CD4-positive, alpha-beta T cell treated with Interleukin-21 for 1 hour (primary cell): ENCODE data around the gene ABCA2.

Experiments
- DNase-seq: peaks from one replicate; pipeline ENCODE4 v3.0.0-alpha.2; 2020

ABCA2 gene

GRCh38 chr9:137030538-137031527, 2.8 kb upstream of the ABCA2 start:
- peak; percentile 60 for DNase-seq

- no peak for DNase-seq
Measured at GRCh38 chr9:137030006-137030405, 2.0 kb upstream of the ABCA2 start.

- DNase-seq = peak; percentile 70
Measured at GRCh38 chr9:137029058-137029936, 1.3 kb upstream of the ABCA2 start.

- DNase-seq = peak; percentile 76
Measured at GRCh38 chr9:137028263-137029057, 423 bp upstream of the ABCA2 start.

- no peak for DNase-seq
Measured at GRCh38 chr9:137026828-137027227, 1.2 kb downstream of the ABCA2 start.

- no peak for DNase-seq
Measured at GRCh38 chr9:137026384-137026783, 1.7 kb downstream of the ABCA2 start.

GRCh38 chr9:137025517-137025966, 2.5 kb downstream of the ABCA2 start:
- DNase-seq = peak; percentile 28

- DNase-seq = no peak
Measured at GRCh38 chr9:137023583-137023991, 4.5 kb downstream of the ABCA2 start.

GRCh38 chr9:137023157-137023556, 4.9 kb downstream of the ABCA2 start:
- no peak for DNase-seq

- DNase-seq = no peak
Measured at GRCh38 chr9:137022662-137023008, 5.4 kb downstream of the ABCA2 start.

- DNase-seq = peak; percentile 76
Measured at GRCh38 chr9:137021979-137022661, 5.9 kb downstream of the ABCA2 start.

- no peak for DNase-seq
Measured at GRCh38 chr9:137021568-137021978, 6.5 kb downstream of the ABCA2 start.

GRCh38 chr9:137020771-137021567, 7.1 kb downstream of the ABCA2 start:
- DNase-seq = no peak

- DNase-seq = no peak
Measured at GRCh38 chr9:137019891-137020683, 8.0 kb downstream of the ABCA2 start.

- no peak for DNase-seq
Measured at GRCh38 chr9:137018761-137019559, 9.1 kb downstream of the ABCA2 start.

GRCh38 chr9:137017791-137018497, 10.1 kb downstream of the ABCA2 start:
- no peak for DNase-seq

- no peak for DNase-seq
Measured at GRCh38 chr9:137017071-137017470, 11.0 kb downstream of the ABCA2 start.

- DNase-seq = no peak
Measured at GRCh38 chr9:137016436-137016835, 11.6 kb downstream of the ABCA2 start.

GRCh38 chr9:137015976-137016375, 12.1 kb downstream of the ABCA2 start:
- no peak for DNase-seq
